SK-N-SH (cell line): ENCODE data around the gene CD46. TPM values are rescaled to one million over a fixed set of nuclear protein-coding genes. Genes with fewer than 3 reads are reported as not detected.

Experiments
- CTCF ChIA-PET: fragments of 300-600, 350-600 bp; formaldehyde crosslinking; extraction: SDS; loops from one replicate; lab custom pipeline; 2021; lab: Yijun Ruan, JAX
- POLR2A ChIA-PET: fragments of 350-600 bp; sonication (Branson Sonifier 250); formaldehyde crosslinking; extraction: SDS; loops from one replicate; lab custom pipeline; 2020; ENCODE audit warnings: antibody characterized with exemption, inconsistent platforms; lab: Yijun Ruan, JAX
- DNase-seq: peaks from one replicate; pipeline ENCODE4 v3.0.0; 2012
- H2AFZ ChIP-seq: fragments of 200-600 bp; sonication (generic); 2 replicates; pipeline ENCODE4 v1.8.1; 2016; ENCODE audit warnings: antibody characterized with exemption, mild to moderate bottlenecking, low read depth
- H3F3A ChIP-seq: fragments of 200-600 bp; sonication (generic); replicated peaks from 2 replicates; pipeline ENCODE3; 2016; ENCODE audit warnings: antibody characterized with exemption, mild to moderate bottlenecking; ENCODE audit not compliant: insufficient read depth
- H3K27ac ChIP-seq, 2 experiments: fragments of 200-500 bp in 1 of 2; fragments of 200-600 bp in 1 of 2; sonication (Bioruptor generic) in 1 of 2; sonication (generic), shearing (Covaris generic) in 1 of 2; 2 replicates each; pipeline versions ENCODE4 v1.5.1 to v1.6.1; 2014 to 2016; ENCODE audit warnings: low read depth in 2 of 2, inconsistent platforms in 1 of 2, low read length in 1 of 2, mild to moderate bottlenecking in 1 of 2, mixed read lengths in 1 of 2
- H3K27me3 ChIP-seq: fragments of 200-600 bp; sonication (generic), shearing (Covaris generic); 2 replicates; pipeline ENCODE4 v1.6.1; 2016; ENCODE audit warnings: mixed run types; ENCODE audit not compliant: insufficient read depth
- H3K36me3 ChIP-seq, 2 experiments: fragments of 200-500 bp in 1 of 2; fragments of 200-600 bp in 1 of 2; sonication (Bioruptor generic) in 1 of 2; sonication (generic) in 1 of 2; replicated peaks in 1 of 2; 2 replicates each; pipeline versions ENCODE3 to v1.5.1; 2014 to 2016; ENCODE audit warnings: low read length in 1 of 2, mild to moderate bottlenecking in 1 of 2; ENCODE audit not compliant: insufficient read depth in 2 of 2, control insufficient read depth in 1 of 2
- H3K4me1 ChIP-seq, 2 experiments: fragments of 200-500 bp in 1 of 2; fragments of 200-600 bp in 1 of 2; sonication (Bioruptor generic) in 1 of 2; sonication (generic), shearing (Covaris generic) in 1 of 2; 2 replicates each; pipeline versions ENCODE4 v1.5.1 to v1.6.1; 2014 to 2016; ENCODE audit warnings: low read depth in 1 of 2, low read length in 1 of 2, mixed run types in 1 of 2; ENCODE audit not compliant: insufficient read depth in 2 of 2, control insufficient read depth in 1 of 2
- H3K4me2 ChIP-seq: fragments of 200-600 bp; sonication (generic), shearing (Covaris generic); 2 replicates; pipeline ENCODE4 v1.6.1; 2017; ENCODE audit warnings: mixed run types
- H3K4me3 ChIP-seq, 2 experiments: fragments of 200-500 bp in 1 of 2; fragments of 200-600 bp in 1 of 2; sonication (Bioruptor generic) in 1 of 2; sonication (generic), shearing (Covaris generic) in 1 of 2; 2 replicates each; pipeline versions ENCODE4 v1.5.1 to v1.8.1; 2014 to 2016; ENCODE audit warnings: low read depth in 2 of 2, inconsistent platforms in 1 of 2, low read length in 1 of 2, mild to moderate bottlenecking in 1 of 2, mixed read lengths in 1 of 2, moderate library complexity in 1 of 2
- H3K79me2 ChIP-seq: fragments of 200-600 bp; sonication (generic); 2 replicates; pipeline ENCODE4 v1.8.1; 2017; ENCODE audit warnings: mild to moderate bottlenecking; ENCODE audit not compliant: insufficient read depth
- H3K9ac ChIP-seq: fragments of 200-600 bp; sonication (generic); 2 replicates; pipeline ENCODE4 v1.6.1; 2017; ENCODE audit warnings: mixed run types
- H3K9me2 ChIP-seq: fragments of 200-600 bp; sonication (generic); 2 replicates; pipeline ENCODE4 v1.6.1; 2017; ENCODE audit warnings: mixed run types
- H3K9me3 ChIP-seq: fragments of 200-600 bp; sonication (generic); 2 replicates; pipeline ENCODE4 v1.6.1; 2017; ENCODE audit warnings: mixed run types, mild to moderate bottlenecking, moderate library complexity
- H4K20me1 ChIP-seq: fragments of 200-600 bp; sonication (generic); 2 replicates; pipeline ENCODE4 v1.6.1; 2017; ENCODE audit warnings: mild to moderate bottlenecking, mixed run types; ENCODE audit not compliant: insufficient read depth
- FOSL2 ChIP-seq: IDR thresholded peaks from 2 replicates; pipeline ENCODE4 v1.4.0; 2012; ENCODE audit warnings: low read depth, mild to moderate bottlenecking, moderate library complexity, borderline replicate concordance
- FOXJ3 ChIP-seq: sonication (generic); formaldehyde crosslinking; IDR thresholded peaks from 2 replicates; pipeline ENCODE4 v1.5.1; 2020; ENCODE audit warnings: mild to moderate bottlenecking, missing genetic modification reagents
- GABPA ChIP-seq: IDR thresholded peaks from 2 replicates; pipeline ENCODE4 v1.4.0; 2012; ENCODE audit warnings: low read depth, mild to moderate bottlenecking
- JUND ChIP-seq: IDR thresholded peaks from 2 replicates; pipeline ENCODE4 v1.4.0; 2012
- RAD21 ChIP-seq: IDR thresholded peaks from 2 replicates; pipeline ENCODE4 v1.6.1; 2012; ENCODE audit warnings: mild to moderate bottlenecking, low read length
- RFX5 ChIP-seq: IDR thresholded peaks from 2 replicates; pipeline ENCODE4 v1.6.1; 2012; ENCODE audit warnings: mild to moderate bottlenecking, improper control_type of control experiment, low read length
- SIN3A ChIP-seq: IDR thresholded peaks from 2 replicates; pipeline ENCODE4 v1.6.1; 2012; ENCODE audit warnings: low read depth, mild to moderate bottlenecking, low read length, moderate library complexity, borderline replicate concordance
- TAF1 ChIP-seq: IDR thresholded peaks from 2 replicates; pipeline ENCODE4 v1.6.1; 2012; ENCODE audit warnings: low read depth, mild to moderate bottlenecking, low read length, moderate library complexity, borderline replicate concordance
- TCF12 ChIP-seq: IDR thresholded peaks from 2 replicates; pipeline ENCODE4 v1.4.0; 2012
- YY1 ChIP-seq: IDR thresholded peaks from 2 replicates; pipeline ENCODE4 v1.4.0; 2012; ENCODE audit warnings: low read depth, mild to moderate bottlenecking
- WGBS: methylation state at CpG from one replicate; pipeline ENCODE4 v1.1.6; 2017; ENCODE audit warnings: low lambda C conversion rate; 5-methylcytosine and 5-hydroxymethylcytosine counted together
- polyA plus RNA-seq, 3 experiments: library from polyadenylated mRNA; depleted of rRNA; stranded (reverse); fragments of >200 nt; gene quantifications; 2 replicates each; pipeline ENCODE4 v1.2.3, GENCODE V29; 2012
- TF ChIP-seq, protein P1 (sequence below): fragments of 150-350 bp; IDR thresholded peaks from 2 replicates; pipeline ENCODE4 v1.6.1; 2016; ENCODE audit warnings: mild to moderate bottlenecking, low read depth, low read length
- TF ChIP-seq, protein P2 (sequence below): fragments of 200-600 bp; sonication (generic); IDR thresholded peaks from 2 replicates; pipeline ENCODE4 v1.6.1; 2017; ENCODE audit warnings: antibody characterized with exemption, mild to moderate bottlenecking, moderate library complexity
- TF ChIP-seq, protein P3 (sequence below): fragments of 150-350 bp; IDR thresholded peaks from 2 replicates; pipeline ENCODE4 v1.6.1; 2017; ENCODE audit warnings: antibody characterized with exemption, low read length, low read depth, borderline replicate concordance
- TF ChIP-seq, protein P4 (sequence below): IDR thresholded peaks from 2 replicates; pipeline ENCODE4 v1.4.0; 2012; ENCODE audit warnings: low read depth
- TF ChIP-seq, protein P5 (sequence below): IDR thresholded peaks from 2 replicates; pipeline ENCODE4 v1.4.0; 2012; ENCODE audit warnings: low read depth, borderline replicate concordance

CD46 gene
- polyA plus RNA-seq, 1 of the 3 experiments (the other 2 are of a cell fraction) = 56.0 TPM

DNA sequence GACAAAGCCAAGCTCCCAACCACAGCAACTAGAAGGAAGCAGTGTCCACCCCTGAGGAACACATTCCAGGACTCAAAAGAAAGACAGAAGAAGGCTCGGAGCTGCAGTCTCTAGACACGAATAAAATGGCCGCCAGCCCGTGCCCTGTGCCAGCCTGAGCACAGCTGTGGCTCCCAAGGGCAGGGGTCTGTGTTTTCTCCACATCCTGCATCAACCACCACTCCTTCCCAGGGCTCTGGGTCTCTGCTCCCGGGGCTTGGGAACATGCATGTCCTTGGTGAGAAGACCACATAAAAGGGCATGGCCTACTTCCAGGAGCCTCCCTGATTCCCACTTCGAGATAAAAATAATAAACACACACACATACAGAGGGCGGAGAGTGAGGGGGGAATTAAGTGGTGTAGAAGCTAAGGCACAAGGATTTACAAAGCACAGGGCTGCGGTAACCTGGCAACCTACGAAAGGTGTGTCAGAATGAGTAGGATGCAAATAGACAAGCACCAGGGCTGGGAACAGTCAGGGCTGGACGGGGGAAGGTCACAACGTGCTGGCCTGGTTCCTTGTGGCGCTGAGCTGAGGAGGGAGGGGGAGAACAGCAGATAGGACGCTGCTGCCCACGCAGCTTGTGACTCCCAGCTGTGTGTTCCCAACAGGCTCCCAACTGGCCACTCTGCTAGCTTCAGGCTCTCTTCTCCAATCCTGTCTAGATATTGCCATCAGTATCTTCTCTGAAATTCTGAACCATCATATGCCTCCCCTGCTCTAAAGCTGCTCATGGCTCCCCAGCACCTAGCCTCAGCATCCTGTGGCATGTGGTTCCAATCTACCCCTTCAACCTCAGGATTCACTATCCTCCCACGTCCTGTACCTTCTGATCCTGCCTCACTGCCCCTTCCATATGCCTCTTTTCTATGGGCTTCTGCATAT, 86.6 kb downstream of the CD46 start (continued):
- TF ChIP-seq, protein P1, sequence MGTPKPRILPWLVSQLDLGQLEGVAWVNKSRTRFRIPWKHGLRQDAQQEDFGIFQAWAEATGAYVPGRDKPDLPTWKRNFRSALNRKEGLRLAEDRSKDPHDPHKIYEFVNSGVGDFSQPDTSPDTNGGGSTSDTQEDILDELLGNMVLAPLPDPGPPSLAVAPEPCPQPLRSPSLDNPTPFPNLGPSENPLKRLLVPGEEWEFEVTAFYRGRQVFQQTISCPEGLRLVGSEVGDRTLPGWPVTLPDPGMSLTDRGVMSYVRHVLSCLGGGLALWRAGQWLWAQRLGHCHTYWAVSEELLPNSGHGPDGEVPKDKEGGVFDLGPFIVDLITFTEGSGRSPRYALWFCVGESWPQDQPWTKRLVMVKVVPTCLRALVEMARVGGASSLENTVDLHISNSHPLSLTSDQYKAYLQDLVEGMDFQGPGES = no peak
- no peak for TF ChIP-seq SIN3A
- no peak for TF ChIP-seq FOXJ3 (CRISPR knock-in tag)
- TF ChIP-seq TCF12 = no peak
- TF ChIP-seq, protein P2, sequence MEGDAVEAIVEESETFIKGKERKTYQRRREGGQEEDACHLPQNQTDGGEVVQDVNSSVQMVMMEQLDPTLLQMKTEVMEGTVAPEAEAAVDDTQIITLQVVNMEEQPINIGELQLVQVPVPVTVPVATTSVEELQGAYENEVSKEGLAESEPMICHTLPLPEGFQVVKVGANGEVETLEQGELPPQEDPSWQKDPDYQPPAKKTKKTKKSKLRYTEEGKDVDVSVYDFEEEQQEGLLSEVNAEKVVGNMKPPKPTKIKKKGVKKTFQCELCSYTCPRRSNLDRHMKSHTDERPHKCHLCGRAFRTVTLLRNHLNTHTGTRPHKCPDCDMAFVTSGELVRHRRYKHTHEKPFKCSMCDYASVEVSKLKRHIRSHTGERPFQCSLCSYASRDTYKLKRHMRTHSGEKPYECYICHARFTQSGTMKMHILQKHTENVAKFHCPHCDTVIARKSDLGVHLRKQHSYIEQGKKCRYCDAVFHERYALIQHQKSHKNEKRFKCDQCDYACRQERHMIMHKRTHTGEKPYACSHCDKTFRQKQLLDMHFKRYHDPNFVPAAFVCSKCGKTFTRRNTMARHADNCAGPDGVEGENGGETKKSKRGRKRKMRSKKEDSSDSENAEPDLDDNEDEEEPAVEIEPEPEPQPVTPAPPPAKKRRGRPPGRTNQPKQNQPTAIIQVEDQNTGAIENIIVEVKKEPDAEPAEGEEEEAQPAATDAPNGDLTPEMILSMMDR = no peak
- TF ChIP-seq JUND = no peak
- no peak for TF ChIP-seq RFX5

DNA sequence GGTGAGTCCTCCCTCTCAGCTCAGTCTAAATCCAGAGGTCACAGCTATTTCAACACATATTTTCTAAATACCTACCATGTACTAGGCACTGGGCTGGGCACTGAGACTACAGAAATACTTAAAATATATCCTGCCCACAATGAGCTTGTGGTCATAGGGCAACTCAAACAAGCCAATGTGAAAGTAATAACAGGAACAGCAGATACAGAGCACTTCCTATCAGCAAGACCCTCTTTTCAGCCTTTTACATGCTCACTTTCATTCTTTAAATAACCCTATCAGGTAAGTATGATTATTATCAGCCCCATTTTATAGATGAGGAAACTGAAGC, 87.2 kb downstream of the CD46 start:
- peaks cover 0 to 2% of the 10 kb centered on the region in 2 experiments for H3K36me3 ChIP-seq
- no peaks in the 10 kb centered on the region; the same call in 1 of the 2 replicates for H3K79me2 ChIP-seq

DNA sequence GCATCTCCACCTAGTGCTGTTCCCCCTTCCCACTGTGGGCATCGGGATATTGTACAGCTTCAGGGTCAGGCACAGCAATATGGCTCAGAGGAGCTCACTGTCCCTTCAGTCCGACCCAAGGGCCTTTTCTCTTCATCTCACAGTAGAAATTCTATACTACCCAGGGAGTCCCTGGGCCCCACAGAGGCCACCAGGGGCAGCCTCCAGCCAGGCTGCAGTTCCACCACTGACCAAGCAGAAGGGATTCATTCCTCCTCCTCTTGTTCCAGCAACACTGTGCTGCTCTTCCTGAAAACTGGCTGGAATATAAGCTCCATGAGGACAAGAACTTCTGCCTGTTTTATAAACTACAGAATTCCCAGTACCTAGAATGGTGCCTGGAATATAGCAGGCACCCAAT, 88.5 kb downstream of the CD46 start:
- DNase-seq = no peak
- Histone ChIP-seq H3F3A (no peaks in the 10 kb centered on the region), H3K36me3 (peaks cover 0 to 2% of the 10 kb centered on the region in 2 experiments), H3K4me1 (peaks cover 0 to 3% of the 10 kb centered on the region in 2 experiments; a peak in 1 of 4 replicates), H3K27me3 (no peaks in the 10 kb centered on the region), H2AFZ (no peak overlapping the region), H3K9me3 (no peaks in the 10 kb centered on the region), H3K9me2 (no peaks in the 10 kb centered on the region), H3K79me2 (peaks cover 2% of the 10 kb centered on the region; the same call in 1 of the 2 replicates), H4K20me1 (no peaks in the 10 kb centered on the region), H3K4me2 (no peak overlapping the region), H3K9ac (no peak overlapping the region), H3K27ac (no peak overlapping the region), H3K4me3 (no peak overlapping the region)
- WGBS = 100% methylated on average over 1 of the region's 2 CpGs
- ChIA-PET POLR2A (no interaction called here), CTCF (interaction anchor here (2.0 to 3.3 kb wide), 2 partner anchors 20 to 29 kb away, joined by 4 to 16 read pairs; no protein-coding TSS in a partner anchor)
- TF ChIP-seq, protein P3, sequence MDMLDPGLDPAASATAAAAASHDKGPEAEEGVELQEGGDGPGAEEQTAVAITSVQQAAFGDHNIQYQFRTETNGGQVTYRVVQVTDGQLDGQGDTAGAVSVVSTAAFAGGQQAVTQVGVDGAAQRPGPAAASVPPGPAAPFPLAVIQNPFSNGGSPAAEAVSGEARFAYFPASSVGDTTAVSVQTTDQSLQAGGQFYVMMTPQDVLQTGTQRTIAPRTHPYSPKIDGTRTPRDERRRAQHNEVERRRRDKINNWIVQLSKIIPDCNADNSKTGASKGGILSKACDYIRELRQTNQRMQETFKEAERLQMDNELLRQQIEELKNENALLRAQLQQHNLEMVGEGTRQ = no peak
- no peak for TF ChIP-seq YY1
- TF ChIP-seq, protein P4, sequence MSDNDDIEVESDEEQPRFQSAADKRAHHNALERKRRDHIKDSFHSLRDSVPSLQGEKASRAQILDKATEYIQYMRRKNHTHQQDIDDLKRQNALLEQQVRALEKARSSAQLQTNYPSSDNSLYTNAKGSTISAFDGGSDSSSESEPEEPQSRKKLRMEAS = no peak
- TF ChIP-seq TAF1 = no peak
- no peak for TF ChIP-seq GABPA
- no peak for TF ChIP-seq FOSL2
- TF ChIP-seq, protein P2 = no peak
- no peak for TF ChIP-seq SIN3A

More for the DNA sequence above, 87.2 kb downstream of the CD46 start:
- Histone ChIP-seq H4K20me1 (no peaks in the 10 kb centered on the region), H2AFZ (no peak overlapping the region), H3K4me1 (peaks cover 0 to 3% of the 10 kb centered on the region in 2 experiments; a peak in 1 of 4 replicates), H3K4me2 (no peak overlapping the region), H3K27ac (no peak overlapping the region), H3K4me3 (no peak overlapping the region), H3K9ac (no peak overlapping the region), H3K9me2 (no peaks in the 10 kb centered on the region), H3F3A (no peaks in the 10 kb centered on the region), H3K9me3 (no peaks in the 10 kb centered on the region), H3K27me3 (no peaks in the 10 kb centered on the region)
- CTCF ChIA-PET = interaction anchor here (0.9 to 1.7 kb wide), 4 partner anchors 10 to 46 kb away, joined by 3 to 7 read pairs (median 4); no protein-coding TSS in a partner anchor
- TF ChIP-seq TAF1 (no peak), RAD21 (no peak)
- TF ChIP-seq, protein P5, sequence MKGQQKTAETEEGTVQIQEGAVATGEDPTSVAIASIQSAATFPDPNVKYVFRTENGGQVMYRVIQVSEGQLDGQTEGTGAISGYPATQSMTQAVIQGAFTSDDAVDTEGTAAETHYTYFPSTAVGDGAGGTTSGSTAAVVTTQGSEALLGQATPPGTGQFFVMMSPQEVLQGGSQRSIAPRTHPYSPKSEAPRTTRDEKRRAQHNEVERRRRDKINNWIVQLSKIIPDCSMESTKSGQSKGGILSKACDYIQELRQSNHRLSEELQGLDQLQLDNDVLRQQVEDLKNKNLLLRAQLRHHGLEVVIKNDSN = no peak
- no peak for DNase-seq
- POLR2A ChIA-PET = no interaction called here
